Glomerular endothelial cell (primary cell): ENCODE data around the gene NAMPT. TPM values are rescaled to one million over a fixed set of nuclear protein-coding genes. Genes with fewer than 3 reads are reported as not detected.
"Not testable (repeated sequence)": the region's sequence is repeated elsewhere in the genome, so short reads cannot be mapped to it uniquely, and the experiment has no call there.

Experiments
- DNase-seq: peaks from one replicate; pipeline ENCODE4 v3.0.0-alpha.2; 2011; ENCODE audit warnings: low read depth, low spot score; ENCODE audit errors: extremely low read depth
- total RNA-seq: library from RNA; depleted of rRNA; stranded (reverse); fragments of >200 nt; gene quantifications from 2 replicates; pipeline ENCODE4 v1.2.3, GENCODE V29; 2015

The NAMPT gene
- total RNA-seq, 1 donor from 2014 or later = 241 TPM

GRCh38 chr7:106305732-106306131, 20.9 kb upstream of the NAMPT start:
- no peak for DNase-seq

DNA sequence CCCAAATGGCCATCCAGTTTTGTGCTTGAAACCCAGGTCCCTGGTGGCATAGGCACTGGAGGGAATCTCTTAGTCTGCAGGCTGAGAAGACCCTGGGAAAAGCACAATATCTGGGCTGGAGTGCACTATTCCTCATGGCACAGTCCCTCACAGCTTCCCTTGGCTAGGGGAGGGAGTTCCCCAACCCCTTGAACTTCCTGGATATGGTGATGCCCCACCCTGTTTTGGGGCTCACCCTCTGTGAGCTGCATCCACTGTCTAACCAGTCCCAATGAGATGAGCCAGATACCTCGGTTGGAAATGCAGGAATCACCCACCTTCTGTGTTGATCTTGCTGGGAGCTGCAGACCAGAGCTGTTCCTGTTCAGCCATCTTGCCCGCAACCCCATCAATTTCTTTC, 19.8 kb upstream of the NAMPT start:
- DNase-seq = no peak

- DNase-seq = not testable (repeated sequence)
Observed at GRCh38 chr7:106298631-106299030, 13.8 kb upstream of the NAMPT start.

DNA sequence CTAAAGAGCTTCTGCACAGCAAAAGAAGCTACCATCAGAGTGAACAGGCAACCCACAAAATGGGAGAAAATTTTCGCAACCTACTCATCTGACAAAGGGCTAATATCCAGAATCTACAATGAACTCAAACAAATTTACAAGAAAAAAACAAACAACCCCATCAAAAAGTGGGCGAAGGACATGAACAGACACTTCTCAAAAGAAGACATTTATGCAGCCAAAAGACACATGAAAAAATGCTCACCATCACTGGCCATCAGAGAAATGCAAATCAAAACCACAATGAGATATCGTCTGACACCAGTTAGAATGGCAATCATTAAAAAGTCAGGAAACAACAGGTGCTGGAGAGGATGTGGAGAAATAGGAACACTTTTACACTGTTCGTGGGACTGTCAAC, 13.4 kb upstream of the NAMPT start:
- DNase-seq = not testable (repeated sequence)

- DNase-seq = no peak
Observed at GRCh38 chr7:106294334-106294733, 9.6 kb upstream of the NAMPT start.

DNA sequence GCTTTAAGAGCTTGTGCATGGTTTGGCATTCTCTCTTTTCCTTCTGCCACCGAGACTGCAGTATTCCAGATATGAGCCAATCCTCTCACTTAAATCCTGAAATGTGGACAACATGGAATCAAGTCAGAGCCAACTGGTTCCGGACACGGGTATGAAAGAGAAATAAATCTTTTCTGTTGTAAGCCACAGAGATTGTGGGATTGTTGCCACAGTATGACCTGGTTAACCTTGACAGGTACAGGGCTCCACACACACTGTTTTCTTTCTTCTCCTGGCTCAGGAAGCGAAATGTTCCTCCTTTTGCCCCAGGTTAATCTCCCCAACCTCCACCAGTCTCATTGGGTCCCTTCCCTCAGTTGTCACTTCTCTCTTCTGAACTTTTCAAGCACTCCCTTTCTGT, 6.5 kb upstream of the NAMPT start:
- no peak for DNase-seq

DNA sequence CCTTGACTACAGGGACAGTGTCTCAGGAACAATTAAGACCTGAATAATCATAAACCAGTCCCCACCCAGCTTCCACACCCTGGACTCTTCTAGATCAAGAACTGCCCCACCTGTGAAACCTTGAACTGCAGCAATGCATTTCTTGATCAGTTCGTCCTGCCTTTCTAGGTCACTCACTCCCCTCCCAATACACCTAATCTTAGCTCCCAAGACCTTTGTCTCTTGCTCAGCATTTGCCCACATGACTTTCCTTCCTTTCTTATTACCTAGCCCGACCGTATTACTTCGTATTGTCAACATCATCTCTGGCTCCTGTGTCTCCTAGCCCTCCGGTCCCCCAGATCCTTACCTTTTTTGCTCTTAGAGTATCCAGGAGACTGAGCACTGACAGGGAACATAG, 5.5 kb upstream of the NAMPT start:
- no peak for DNase-seq

DNA sequence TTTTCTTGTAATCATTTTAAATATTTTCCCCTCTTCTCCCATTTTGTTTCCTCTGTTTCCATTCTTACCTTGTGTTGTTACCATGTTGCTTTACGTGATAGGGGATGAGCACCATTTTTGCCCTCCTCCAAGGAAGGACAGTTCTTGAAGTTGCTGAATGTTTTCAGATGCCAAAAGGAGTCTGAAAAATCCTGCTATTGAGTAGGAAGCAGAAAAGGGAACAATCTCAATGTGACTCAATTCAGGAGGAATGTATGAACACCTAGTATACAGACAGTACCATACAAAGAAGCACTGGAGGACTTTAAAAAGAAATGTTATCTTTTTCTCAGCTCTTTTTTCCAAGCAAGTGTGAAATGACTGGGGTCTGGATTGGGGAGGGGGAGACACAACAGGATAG, 5.1 kb upstream of the NAMPT start:
- no peak for DNase-seq

DNA sequence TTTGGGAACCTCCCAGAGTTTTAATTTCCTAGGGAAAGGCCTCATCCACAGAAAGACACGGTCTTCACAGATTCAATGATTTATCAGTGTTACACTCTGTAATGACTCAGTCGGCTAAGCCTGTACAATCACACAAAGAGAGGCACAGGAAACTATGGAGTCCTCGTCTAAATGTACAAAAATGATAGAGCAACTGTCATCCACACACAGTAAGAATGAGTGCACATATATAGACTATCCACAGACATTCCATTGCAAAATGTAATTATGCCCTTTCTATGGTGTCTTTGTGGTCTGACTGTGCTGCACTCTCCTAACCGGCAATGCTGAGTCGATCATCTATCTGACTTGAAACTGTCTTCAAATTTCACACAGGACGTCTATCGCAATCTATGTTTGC, 3.5 kb upstream of the NAMPT start:
- no peak for DNase-seq

GRCh38 chr7:106287786-106288185, 3.0 kb upstream of the NAMPT start:
- no peak for DNase-seq

GRCh38 chr7:106285855-106286492, 1.2 kb upstream of the NAMPT start:
- DNase-seq = no peak

- peak; percentile 76 for DNase-seq
Observed at GRCh38 chr7:106285051-106285854, 470 bp upstream of the NAMPT start.

DNA sequence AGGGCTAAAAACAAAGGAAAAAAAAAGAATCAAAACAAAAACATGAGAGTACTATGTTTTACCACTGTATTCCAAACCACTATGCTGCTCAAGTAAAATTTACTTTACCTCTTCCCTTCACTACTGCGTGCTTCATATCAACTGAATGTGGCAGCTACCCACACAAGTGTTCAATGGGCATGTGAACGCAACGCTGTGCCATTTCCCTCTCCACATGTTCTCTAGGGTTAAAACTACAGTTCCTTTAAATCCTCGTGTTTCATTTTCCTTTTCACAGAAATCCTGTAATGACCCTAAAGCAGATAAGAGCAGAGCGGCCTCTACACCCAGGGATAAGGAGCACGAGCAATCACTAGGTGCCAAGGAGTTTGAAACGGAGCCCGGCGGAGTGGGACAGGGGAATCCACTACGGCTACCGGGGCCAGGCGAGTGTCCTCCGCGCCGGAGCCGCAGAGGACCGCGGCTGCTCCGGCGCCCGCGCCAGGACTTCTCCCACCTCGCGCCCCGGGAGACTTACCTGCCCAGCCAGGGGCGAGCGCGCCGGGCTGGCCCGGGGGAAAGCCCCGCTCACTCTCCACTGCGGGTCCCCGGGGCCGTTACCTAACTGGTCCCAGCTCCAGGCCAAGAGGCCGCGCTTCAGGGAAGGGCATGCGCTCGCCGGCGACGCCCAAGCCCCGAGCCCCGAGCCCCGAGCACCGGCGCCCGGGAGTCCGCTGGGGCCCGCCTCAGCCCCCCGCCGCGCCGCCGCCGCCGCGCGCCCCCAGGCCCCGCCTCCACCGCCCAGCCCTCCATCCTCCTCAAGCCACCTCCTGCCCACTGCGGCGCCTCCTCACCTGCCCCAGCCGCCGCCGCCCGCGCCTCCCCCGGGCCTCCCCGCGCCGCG, 711 bp downstream of the NAMPT start:
- DNase-seq = no peak

GRCh38 chr7:106283501-106283830, 1.3 kb downstream of the NAMPT start:
- DNase-seq = no peak

- DNase-seq = no peak
Observed at GRCh38 chr7:106282852-106283251, 1.9 kb downstream of the NAMPT start.

DNA sequence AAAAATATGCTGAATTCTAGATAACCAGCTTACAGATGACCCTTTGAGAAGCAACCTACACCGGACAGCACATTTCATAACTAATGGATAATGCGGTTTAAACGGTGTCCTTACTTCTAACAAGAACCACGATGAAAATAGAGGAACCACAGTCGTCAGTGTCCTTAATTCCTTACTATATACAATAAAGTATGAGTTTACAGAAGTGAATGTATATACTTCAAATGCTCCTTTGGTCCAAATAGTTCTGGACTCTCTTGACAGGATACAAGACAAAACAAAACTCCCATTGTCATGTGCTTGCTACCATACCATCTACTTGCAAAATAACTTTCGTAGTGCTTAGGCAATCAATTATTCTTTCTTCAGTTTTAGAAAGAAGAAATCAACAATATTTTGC, 2.4 kb downstream of the NAMPT start:
- DNase-seq = no peak

DNA sequence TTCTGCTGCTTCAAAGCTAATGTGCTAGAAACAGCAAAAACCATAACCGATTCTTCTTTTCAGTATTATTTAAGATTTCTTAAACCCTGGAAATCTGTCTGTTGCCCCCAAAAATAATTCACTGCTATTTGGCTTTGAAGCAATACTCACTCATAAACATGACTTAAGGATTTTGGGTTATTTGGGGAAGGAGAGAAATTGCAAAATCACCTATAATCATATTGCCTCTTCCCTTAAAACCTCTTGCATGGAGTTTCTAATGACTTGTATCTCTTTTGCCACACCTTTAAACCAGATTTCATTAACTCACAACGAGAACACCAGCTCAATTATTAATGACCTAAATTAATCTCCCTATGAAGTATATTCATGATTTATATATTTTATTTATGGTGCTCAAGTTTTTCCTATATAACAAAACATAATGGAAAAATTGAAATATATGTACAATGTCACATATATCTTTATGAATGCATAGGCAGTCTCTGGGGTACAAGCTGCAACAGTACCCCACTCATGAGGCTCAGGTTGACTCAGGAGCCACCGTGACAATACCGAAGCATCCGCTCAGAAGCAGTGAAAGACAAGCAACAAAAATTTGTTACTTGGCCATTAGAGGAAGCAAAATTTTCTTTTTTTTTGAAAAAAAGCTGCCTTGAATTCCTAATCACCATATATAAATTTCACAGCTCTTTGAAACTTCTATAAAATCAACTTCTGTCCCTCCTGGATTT, 3.0 kb downstream of the NAMPT start:
- DNase-seq = no peak

DNA sequence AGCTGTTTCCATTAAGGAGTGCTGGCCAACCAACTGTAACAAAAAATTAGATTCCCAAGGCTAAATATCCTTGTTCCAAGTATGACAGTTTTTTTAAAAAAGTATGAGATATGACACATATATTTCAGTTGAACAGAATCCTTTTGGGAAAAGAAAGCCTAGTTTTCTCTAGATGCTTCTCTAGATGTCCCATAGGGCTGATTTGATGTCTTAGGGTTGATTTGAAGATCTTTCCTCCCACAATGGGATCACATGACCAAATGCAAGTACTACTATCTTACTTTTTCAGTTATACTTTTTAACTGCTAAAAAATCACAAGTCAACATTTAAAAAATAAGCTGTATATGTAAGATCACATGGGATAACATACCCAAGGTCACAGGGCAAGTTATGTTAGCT, 3.7 kb downstream of the NAMPT start:
- DNase-seq = no peak

DNA sequence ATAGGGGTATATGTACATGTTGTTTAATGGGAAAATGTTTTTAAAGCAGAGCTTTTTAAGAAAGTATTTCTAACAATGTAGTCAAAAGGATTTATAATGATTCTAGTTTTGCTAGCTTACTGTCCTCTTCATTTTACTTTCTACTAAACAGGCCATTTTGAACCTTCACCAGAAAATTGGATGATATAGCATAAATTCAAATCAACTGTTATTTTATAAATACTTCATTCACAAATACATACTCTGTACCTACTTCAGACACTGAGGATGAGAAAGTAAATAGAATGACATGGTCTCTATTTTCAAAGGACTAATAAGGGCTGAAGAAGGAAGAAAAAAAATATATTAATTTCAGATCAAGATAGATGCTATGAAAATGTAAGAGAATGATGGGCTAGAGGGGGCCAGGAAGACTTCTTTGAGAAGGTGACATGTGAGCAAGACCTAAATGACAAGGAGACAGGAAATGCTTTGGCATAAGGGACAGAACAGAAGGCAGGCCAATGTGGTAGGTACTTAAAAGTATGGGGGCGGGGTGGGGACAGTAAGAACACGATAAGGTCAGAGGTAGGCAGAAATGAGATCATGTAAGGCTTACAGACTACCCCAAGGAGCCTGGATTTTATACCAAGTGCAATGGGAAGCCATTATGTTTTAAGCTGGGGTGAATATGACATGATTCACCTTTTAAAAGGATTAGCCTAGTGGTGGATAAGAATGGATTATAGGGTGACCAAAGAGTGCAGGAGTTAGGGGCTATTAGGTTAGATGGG, 5.2 kb downstream of the NAMPT start:
- DNase-seq = no peak

- DNase-seq = no peak
Observed at GRCh38 chr7:106278695-106279094, 6.1 kb downstream of the NAMPT start.
